H54 (cell line): ENCODE data around the gene HEMK1.

Experiments
- DNase-seq: peaks from one replicate; pipeline ENCODE4 v3.0.0; 2011; ENCODE audit warnings: low spot score, mixed read lengths; ENCODE audit not compliant: insufficient read length
- FAIRE-seq: peaks from 3 replicates; lab custom pipeline; 2011; peaks lifted over from hg19 to GRCh38; lab: Jason Lieb, UNC
- POLR2A ChIP-seq: IDR thresholded peaks from 2 replicates; pipeline ENCODE4 v1.6.1; 2011; ENCODE audit warnings: low read depth, mild to moderate bottlenecking, low read length

The HEMK1 gene

DNA sequence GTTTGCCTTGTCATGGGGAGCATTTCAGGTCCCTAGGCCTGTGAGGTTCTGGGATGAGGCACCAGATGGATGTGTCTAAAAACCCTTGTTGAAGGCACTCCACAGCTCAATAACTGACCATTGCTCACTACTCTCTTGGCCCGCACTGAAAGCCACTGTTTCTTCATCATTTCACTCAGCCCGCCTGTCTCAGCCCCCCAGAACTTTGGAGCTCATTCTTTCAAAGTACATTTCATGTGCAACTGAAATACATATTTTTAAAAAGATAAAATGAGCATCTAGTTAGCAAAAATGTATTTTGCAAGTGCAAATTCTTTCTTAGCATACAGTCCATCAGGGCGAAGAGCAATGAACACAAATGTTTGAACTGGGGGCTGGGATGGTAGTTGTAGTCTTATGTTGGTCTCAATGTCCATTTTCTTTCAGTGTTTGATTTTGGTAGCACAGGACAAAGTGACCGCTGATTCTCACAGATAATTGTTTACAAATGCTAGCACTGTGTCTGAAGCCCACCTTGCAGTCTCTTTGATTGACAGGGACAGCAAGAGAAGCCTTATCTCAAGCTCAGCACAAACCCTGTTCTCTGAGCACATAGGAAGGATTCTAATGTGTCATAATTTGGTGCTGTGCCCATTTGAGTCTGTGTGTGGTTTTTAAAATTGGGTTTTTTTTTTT lies 19.6 kb downstream of the HEMK1 start:
- DNase-seq (no peak), FAIRE-seq (no peak)
- no peak for TF ChIP-seq POLR2A

DNA sequence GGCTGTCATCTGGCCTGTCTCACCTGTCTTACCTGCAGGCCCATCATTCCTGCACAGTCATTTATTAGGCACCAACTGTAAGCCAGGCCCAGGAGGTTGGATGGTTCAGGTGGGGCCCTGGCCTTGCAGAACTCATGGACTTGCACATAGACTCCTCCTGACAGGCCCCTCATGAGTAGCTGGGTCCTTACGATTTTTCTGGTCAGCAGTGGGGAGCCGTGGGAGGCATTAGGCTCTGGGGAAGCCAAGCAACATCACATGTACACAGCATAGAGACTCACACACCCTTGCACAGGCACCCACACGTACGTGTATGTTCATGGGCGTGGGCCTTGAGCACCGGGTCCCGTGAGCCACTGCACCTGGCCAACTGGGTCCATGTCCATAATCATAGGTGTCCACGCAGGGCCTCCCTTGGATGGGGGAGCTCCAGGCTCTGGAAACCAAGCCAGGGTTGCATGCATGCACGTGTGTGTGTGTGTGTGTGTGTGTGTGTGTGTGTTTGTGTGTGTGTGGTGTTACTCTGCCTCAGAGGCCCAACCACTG lies 21.9 kb downstream of the HEMK1 start:
- TF ChIP-seq POLR2A, result no peak
- no peak for DNase-seq
- FAIRE-seq, result no peak

DNA sequence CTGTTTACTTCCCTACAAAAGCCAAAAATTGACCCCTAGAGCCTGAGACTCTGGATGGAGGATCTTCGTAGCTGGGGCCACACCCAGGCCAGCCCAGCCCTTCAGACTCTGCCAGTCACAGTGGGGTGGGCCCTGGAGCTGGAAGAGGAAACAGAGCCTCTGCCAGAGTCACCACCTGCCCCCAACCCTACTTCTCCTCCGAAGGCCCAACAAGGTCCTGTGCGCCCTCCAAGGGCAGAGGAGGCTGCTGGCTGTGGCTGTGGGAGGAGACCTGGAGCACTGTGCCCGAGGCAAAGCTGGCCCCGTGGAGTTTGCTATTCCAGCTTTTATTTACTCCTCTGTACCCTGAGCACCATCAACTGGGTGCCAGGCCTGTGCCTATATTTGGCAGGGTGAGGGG lies 23.2 kb downstream of the HEMK1 start:
- DNase-seq, result no peak
- FAIRE-seq, result no peak
- no peak for TF ChIP-seq POLR2A

GRCh38 chr3:50594253-50594785 lies 25.0 kb downstream of the HEMK1 start:
- no peak for FAIRE-seq
- no peak for TF ChIP-seq POLR2A
- no peak for DNase-seq

GRCh38 chr3:50599115-50599715 lies 29.9 kb downstream of the HEMK1 start:
- no peak for TF ChIP-seq POLR2A
- no peak for FAIRE-seq
- DNase-seq, result no peak

DNA sequence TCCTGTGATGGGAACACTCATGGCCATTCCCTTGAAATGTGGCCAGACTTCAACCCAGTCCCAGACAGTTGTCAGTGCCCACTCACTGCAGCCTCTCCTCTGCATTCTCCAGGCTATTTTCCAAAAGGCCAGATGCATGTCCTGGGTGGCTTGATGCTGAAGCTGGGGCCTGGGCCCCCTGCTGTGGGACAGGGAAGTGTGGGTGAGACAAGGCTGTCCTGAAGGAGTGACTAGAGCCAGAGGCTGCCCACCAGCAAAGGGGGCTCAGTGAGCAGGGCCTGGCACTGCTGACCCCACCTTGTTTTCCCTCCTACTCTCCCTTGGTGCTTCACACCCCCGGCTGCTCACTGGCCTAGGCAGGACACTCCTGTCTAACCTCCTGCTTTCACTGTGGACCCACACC lies 30.4 kb downstream of the HEMK1 start:
- no peak for TF ChIP-seq POLR2A
- no peak for DNase-seq
- FAIRE-seq, result no peak

- DNase-seq (no peak), FAIRE-seq (no peak)
- no peak for TF ChIP-seq POLR2A
Measured at GRCh38 chr3:50600141-50600753, 30.9 kb downstream of the HEMK1 start.

DNA sequence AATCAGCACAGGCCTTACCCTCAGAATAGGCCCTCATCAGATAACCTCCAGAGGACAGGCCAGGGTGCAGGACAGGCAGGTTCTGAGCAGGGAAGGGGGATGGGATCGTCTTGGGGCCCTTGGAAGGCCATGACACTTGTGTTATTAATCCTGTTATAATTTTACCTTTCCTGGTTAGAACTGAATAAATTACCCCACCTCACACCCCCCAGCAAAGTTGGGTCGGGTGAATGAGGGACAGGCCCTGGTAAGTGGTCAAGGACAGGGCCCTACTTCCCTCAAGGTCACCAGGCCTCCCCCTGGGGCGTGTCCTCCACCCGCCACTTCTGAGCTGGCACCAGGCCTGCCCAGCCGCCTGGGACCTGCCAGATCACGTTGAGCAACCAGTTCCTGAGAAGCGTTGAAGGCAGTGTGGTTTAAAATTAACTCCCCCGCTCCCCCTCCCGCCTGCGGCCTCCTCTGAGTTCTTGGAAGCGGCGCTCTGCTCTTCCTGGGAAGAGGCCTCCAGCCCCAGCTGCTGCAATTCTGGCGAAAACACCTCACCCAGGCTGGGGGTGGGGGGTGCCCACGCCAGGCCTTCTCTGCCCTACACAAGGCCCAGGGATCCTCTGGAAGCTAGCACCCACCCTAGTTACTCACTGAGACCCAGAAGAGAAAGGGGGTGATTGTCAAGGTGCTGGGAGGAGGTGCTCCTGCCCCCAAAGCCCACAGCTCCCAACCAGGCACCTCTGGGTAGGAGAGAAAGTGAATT lies 31.7 kb downstream of the HEMK1 start:
- DNase-seq, result peak; percentile 84
- TF ChIP-seq POLR2A, result no peak
- FAIRE-seq, result peak; percentile 55

GRCh38 chr3:50602595-50603191 lies 33.4 kb downstream of the HEMK1 start:
- no peak for DNase-seq
- no peak for TF ChIP-seq POLR2A
- FAIRE-seq, result no peak

- no peak for FAIRE-seq
- no peak for TF ChIP-seq POLR2A
Measured at GRCh38 chr3:50603261-50604109, 34.2 kb downstream of the HEMK1 start.

GRCh38 chr3:50604110-50604621 lies 34.8 kb downstream of the HEMK1 start:
- no peak for DNase-seq
- TF ChIP-seq POLR2A, result no peak
- no peak for FAIRE-seq

More at GRCh38 chr3:50603261-50604109, 34.2 kb downstream of the HEMK1 start:
- DNase-seq, result no peak

DNA sequence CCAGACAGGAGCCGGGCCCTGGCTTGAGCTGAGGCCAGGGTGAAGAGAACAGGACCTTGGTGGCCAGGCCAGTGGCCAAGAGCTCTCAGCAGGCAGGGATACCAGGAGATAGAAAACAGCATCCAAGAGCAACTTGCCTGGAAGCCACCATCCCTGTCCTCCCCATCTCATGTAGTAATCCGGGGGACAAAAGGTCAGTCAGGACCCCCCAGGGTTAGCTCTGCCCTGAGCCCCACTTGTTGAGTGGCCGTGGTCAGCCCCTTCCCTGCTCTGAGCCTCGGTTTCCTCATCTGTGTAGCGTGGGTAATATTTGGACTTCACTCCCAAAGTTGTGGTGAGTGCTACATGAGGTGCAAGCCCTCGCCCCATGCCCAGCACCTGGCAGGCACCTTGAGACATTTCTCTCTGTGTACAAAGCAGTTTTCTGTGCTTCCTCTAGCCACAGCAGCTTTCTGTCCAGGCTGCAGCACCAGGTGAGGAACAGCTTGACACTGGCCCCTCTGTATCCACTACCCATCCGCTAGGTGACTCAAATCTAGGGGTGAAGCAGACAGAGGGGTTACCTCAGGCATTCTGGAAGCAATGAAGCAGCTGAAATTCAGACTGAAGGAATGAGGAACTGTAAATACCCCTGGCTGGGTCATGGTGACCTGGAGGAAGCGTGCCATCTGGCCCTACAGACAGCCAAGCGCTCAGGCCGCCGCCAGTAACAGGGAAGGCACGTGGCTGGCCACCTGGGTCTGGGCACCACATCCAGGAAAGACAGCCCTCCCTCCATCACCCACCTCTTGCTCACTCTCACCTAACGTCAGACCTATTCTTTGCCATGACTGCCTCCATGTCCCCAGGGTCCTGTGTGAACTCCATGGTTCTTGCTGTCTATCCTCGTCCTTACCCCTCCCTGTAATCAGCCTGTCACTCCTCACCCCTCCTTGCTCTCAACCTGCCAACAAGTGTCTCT lies 35.6 kb downstream of the HEMK1 start:
- TF ChIP-seq POLR2A, result no peak
- FAIRE-seq (no peak), DNase-seq (no peak)
